IPS-NIHi7 (cell line): ENCODE measurements around the gene ZSCAN9.

ENCODE experiments used
- DNase-seq: peaks from one replicate; pipeline ENCODE4 v3.0.0; 2012; ENCODE audit warnings: mixed read lengths; ENCODE audit errors: extremely low spot score

ZSCAN9 gene

DNA sequence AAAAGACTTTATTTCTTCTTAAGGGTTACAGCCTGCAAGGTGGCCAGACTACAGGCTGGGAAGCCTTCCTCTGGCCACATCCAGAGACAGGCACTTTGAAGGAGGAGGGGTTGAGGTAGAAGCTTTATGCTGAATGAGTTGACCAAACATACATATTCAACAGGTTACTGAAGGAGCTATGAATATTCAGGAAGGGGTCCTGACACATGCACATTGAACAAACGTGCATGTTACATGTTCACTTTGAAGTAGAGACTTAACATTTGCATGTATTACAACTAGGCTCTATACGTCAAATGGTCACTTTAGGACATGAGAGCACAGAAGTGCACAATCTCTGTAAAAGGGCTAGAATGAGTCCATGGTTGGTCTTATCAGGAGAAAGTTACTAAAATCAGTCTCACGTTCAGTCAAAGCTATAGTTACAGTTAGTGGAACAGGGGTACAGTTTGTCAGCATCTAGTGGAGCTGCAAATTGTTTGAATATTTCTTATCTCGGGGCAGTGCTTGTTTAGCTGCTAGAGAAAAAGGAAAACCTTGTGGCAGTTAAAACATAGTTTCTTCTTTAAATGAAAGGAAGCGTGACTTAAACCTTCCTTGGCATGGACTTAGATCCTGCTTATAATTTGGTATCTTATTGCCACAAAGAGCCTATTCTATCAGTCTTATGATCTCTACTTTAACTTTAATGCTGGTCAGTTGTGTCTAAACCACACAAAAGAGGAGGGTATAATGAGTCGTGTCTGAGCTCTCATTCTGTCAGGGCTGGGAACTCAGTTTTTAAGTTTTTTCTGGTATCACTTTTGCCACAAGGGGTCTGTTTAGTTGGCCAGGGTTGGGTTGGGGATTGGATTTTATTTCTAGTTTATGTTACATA is 4.6 kb upstream of the ZSCAN9 start:
- no peak for DNase-seq

DNA sequence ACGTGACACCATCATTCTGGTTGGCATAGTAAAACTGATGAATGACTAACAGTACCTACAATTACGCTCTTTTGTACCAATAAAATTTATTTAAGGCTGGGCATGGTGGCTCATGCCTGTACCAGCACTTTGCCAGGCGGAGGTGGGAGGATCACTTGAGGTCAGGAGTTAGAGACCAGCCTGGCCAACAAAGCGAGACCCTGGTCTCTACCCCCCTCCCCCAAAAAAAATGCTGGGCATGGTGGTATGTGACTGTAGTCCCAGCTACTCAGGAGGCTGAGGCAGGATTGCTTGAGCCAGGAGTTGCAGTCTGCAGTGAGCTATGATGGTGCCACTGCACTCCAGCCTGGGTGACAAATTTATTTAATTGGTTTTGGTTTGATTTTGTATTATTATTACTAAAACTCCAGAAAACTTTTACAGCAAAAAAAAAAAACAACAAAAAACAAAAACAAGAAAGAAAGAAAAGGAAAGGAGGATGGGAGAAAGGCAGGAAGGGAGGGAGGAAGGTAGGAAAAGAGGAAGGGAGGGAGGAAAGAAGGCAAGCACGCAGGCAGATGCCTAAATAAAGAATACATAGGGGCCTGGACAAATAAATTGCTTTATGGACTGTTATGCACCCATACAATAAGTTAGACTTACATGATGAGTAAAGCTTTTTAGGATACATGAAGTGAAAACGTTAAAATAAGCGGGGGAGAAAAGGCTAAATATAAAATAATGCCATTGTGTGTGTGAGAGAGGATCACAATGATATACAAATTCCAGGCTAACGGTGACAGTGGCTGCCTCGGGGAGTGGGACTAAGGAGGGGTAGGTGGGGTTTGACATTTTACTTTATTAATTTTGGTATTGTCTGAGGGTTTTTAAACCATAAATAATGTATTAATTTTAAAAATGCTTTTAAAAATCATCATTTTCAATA is 682 bp upstream of the ZSCAN9 start:
- no peak for DNase-seq

DNA sequence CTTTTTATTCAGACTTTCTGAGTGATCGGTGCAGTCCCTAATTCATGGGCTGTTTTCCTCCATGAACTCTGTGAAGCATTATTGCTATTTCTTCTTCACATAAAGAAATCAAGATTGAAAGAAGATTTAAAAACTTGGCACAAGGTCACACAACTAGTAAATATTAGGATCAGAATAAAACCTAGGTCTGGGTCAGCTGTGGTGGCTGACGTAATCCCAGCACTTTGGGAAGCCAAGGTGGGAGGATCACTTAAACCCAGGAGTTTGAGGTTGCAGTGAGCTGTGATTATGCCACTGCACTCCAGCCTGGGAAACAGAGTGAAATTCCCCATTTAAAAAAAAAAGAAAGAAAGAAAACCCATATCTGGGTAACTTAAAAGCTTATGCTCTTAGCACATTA is 1.4 kb downstream of the ZSCAN9 start:
- no peak for DNase-seq

DNA sequence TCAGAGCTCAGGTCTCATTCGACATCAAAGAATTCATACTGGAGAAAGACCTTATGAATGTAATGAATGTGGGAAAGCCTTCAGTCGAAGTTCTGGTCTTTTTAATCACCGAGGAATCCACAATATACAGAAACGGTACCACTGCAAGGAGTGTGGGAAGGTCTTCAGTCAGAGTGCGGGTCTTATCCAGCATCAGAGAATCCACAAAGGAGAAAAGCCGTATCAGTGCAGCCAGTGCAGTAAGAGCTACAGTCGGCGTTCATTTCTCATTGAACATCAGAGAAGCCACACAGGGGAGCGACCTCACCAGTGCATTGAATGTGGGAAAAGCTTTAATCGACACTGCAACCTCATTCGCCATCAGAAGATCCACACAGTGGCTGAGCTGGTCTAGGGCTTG is 7.7 kb downstream of the ZSCAN9 start:
- DNase-seq, result no peak

DNA sequence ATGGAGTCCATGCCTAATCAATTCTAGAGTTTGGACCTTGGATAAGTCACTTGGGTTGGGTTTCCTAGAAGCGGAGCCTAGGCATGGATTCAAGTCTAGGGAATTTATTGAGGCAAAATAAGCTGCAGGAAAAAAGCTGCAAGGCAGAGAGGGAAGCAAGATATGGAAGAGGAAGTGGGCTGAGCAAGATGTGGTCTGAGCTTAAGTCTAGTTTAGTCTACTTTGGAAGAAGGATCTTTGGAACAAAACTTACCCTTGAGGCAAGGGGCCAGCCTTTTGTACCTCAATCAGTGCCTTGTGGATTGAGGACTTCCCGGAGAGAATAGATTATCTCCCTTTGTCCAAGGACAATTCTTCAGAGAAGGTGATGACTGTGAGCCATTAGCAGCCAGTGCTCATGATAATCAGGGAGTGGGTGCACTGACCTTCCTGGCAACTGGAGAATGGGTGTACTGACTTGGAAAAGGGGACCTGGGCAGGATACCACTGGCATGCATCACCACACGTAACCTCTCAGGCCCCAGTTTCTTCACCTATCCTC is 10.9 kb downstream of the ZSCAN9 start:
- no peak for DNase-seq

DNA sequence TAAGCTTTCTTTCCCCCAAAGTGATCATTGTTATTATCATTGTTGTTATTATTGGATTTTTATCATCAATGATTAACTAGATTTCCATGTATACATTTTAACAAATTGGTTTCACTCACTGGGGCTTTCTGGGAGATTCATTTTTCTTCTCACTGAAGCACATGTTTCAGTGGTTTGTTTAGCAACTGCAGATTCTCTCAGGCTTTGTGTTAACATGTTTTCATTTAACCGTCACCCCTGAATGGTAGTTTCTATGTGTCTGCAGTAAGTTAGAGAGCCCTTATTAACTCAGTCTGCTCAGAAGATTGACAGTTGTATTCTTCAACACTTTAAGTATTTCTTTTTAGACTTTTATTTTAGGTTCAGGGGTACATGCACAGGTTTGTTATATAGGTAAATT is 14.6 kb downstream of the ZSCAN9 start:
- DNase-seq, result no peak

DNA sequence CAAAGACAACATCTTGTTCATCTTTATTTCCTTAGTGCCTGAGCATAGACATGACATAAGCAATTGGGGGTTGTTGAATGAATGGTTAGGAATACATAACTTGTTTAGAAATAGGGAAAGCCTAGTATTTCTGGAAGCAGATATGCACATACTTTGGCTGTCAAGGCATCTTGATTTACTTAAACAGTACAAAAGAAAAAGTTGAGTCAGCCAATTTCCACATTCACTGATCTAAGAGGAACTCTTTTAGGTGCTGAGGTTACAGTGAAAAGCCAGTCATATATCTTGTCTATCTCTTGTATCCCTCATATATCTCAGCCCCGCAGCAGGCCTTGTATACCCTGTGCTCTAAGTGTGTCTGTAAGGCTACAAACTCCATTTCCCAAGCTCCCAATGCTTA is 15.4 kb downstream of the ZSCAN9 start:
- no peak for DNase-seq

DNA sequence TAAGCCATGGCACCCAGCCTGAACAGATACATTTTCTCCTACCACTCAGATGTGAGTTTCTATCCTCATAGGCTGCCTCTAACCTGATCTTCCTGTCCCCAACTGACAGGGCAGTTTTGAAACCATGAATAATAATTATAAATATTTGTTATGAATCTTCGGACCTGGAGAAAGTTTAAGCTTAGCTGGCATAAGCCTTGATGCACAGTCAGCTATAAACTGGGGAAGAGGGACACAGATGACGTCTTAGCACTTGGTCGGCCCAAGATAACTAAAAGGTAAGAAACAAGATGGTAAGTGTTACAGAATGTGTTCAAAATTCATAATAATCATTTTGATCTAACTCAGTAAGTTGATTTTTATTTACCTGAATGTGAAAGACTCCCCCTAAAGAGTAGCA is 18.9 kb downstream of the ZSCAN9 start:
- DNase-seq, result no peak

DNA sequence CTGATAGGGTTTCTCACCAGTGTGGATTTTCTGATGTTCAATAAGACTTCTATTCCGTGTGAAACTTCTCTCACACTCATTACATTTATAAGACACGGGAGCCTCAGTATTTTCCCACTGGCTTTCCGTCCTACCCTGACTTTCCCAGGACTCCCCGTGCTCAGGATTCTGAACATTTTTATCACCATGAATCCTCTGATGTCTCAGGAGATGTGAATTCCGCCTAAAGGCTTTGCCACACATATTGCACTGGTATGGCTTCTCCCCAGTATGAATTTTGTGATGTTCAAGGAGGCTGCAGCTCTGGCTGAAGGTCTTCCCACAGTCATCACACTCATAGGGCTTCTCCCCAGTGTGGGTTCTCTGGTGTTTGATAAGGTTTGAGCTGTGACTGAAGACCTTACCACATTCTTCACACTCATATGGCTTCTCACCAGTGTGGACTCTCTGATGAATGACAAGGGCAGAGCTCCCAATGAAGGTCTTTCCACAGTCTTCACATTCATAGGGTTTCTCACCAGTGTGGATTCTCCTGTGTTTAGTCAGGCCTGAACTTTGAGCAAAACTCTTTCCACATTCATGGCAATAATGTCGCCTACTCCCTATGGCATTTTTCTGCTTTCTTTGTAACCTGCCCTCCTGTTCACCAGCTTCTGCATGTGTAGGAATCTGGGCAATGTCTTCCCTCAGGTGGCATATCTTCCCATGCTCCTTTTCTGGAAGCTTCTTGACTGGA is 20.3 kb downstream of the ZSCAN9 start:
- DNase-seq, result no peak

DNA sequence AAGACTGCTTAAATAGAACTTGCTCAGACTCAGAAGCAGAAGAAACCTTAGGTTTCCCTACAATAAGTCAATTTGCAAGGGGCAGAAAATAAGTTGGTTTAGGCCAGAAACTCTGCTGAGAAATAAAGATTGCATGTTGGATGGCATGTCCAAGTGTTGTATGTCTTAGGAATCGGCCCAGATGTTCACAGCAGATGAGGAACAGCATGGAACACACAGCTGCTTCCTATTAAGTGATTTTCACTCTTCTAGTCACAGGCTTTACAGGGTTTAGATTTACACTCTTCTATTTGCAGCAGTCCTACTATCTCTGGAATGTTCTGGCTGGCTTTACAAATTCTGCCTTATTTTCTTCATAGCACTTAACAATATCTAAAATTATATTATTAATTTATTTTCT is 23.8 kb downstream of the ZSCAN9 start:
- DNase-seq, result no peak

DNA sequence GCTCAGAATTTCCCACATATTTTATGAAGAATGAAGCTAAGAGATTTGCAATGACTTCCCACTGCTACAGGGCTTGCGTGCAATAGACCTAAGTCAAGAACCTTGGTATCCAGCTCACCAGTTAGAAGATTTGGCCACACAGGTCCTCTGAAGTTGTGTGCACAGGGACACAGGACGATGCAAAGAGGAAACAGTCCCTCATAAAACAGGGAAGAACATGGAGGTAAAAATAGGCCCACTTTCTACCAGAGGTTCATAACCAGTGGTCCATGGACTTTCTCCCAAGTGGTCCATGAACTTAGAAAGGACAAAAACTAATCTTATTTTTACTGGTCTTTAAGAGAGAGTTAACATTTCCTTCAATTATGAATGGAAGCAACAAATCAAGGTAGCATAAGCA is 25.7 kb downstream of the ZSCAN9 start:
- DNase-seq, result no peak

DNA sequence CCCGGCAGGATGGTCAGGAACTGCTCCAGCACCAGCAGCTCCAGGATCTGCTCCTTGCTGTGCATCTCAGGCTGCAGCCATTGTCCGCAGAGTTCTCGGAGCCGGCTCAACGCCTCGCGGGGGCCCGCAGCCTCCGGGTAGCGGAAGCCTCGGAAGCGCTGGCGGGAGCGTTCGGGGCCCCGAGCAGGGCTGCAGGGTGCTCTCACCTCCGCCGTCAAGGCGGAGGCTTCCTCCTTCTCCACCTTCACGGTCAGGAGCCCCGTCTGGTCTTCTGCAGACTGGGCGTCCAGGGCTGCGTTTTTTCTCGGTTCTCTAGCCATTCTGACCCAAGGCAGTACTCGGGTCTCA is 26.6 kb downstream of the ZSCAN9 start:
- DNase-seq, result peak; percentile 26

DNA sequence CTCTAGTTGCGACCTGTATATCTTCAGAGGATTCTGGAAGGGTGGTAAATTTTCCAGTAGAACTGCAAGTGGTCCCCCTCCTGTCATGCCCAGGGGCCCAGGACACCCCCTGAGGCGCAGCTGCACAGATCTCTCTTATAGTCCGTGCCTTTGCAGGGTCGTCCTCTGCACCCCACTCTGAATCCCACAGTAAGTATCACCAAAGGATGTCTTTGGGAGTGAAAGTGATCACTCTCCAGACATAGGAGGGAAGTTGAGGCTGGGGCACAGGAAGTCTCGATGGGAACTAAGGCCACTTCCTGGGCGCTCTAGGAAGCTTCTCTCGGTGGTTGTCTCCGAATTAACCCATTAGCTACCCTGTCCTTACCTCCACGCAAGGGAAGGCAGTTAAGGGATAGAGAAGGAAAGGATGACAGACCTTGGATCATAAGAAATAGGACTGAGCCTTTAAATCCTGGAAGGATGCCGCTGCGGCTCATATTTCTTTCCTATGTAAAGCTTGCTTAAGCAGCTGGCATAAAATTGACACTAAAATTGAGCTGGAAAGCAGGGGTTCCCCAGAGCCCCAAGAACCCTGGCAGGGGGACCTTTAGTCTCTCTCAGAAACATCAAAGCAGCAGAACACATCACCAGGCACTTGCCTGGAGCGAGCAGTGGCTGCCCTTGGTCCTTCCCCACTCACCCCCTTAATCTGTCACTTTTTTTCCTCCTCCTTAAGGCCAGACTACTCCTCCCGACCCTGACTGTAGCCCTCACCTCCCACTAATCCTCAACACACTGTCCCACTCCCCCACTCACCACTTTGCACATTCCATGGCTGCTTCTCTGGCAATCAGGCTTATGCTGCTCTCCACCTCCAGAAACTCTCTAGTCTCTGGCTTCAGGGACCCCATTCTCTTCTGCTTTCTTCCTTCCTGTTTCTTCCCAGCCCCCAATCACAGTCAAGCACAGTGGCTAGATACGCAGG is 27.2 kb downstream of the ZSCAN9 start, which contains the start of gene ZKSCAN4:
TSS of gene ZKSCAN4 (minus strand) at position 261 of the 967 bp plus-strand sequence. CDS start 289 bp downstream, outside the sequence.
- peak; percentile 90 for DNase-seq

DNA sequence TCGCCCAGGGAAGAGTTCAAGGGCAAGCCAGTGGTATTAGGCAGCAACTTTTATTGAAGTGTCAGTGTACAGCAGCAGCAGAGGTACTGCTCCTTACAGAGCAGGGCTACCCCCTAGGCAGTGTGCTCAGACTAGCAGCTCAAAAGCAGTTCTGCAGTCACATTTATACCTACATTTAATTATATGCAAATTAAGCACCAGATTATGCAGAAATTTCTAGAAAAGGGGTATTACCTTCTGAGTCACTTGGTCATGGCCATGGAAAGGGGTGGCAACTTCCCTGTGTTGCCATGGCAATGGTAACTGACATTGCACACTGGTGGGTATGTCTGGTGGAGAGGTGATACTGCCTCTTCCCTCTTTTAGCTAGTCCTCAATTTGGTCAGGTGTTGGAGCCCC is 29.0 kb downstream of the ZSCAN9 start:
- DNase-seq, result no peak

DNA sequence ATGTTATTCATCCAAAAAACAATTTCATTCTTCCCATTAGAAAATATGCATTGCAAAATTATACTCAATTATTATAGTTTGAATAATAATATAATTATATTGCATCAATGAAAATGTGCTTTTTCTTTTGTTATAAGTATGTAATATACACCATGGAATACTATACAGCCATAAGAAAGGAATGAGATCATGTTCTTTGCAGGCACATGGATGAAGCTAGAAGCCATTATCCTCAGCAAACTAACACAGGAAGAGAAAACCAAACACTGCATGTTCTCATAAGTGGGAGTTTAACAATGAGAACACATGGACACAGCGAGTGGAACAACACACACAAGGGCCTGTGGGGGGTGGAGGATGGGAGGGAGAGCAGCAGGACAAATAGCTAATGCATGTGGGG is 32.0 kb downstream of the ZSCAN9 start:
- no peak for DNase-seq

DNA sequence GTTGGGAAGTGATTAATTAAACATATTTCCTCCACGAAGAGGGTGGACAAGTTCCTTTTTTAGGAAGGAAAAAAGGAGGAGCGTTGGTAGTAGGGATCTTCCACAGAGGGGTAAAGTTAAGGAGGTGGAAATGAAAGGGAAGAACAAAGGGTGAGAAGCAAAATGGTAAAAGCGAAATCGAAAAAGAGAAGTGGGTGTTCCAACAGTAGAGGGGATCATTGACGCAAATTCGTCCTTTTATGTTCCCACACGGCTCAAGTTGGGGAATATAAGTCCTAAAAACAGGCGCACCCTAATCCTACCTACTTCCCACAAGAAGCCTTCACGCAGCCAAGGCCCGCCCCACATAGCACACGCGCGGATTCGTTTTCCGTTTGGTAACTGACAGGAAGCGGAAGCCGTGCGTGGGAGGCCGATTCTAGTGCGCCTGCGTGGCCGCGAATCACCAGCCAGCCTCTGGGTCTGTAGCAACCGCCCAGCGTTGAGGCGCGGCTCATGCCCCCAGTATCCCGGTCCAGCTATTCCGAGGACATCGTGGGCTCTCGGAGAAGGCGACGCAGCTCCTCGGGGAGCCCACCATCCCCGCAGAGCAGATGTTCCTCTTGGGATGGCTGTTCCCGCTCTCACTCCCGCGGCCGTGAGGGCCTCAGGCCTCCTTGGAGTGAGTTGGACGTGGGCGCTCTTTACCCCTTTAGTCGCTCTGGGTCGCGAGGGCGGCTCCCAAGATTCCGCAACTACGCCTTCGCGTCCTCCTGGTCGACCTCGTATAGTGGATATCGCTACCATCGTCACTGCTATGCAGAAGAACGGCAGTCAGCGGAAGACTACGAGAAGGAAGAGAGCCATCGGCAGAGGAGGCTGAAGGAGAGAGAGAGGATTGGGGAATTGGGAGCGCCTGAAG is 34.1 kb downstream of the ZSCAN9 start, which contains the start of gene NKAPL:
TSS of gene NKAPL (plus strand) at position 421 of the 901 bp plus-strand sequence. CDS start at position 496, 75 bp downstream.
- DNase-seq, result peak; percentile 7

DNA sequence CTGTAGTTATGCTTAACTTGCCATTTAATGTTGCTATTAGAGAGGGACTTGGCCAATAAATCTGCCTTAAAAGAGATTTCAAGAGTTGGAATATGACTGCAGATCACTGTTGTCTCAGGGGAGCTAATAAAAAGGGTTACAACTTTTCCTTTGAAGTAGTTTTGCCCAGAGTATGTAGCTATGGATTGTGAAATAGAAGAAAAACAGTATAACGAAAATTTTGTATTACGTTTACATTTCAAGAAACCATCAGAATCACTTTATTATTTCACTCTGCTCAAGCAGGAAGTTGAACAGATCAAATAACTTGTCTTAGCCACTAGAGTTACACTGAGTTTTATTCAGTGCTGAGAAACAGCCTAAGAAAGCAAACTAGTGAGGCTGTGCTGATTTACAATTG is 38.8 kb downstream of the ZSCAN9 start:
- DNase-seq, result no peak

DNA sequence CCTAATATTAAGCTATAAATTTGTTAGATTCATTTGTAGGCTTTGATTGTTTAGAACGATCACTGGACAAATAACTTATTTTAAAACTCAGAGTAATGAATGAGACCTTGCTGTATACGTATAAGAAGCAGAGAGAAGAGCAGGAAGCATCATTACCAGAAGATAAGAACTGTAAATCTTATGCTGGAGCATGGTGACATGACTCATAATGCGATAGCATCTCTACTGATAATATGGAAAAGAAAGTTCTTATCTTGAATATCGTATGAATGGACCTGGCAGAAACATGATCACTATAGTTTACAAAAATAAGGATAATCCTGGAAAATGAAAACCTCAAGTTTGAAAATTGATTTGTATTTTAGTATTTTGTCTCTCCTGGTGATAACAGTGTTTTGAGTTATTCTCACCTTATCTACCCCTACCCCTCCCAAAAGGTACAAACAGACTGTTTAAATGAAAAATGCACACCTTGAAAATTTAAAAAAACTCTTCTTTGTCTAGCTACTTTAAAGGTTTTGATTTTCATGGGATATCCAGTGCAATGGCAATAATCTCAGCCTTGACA is 39.8 kb downstream of the ZSCAN9 start:
- DNase-seq, result no peak

DNA sequence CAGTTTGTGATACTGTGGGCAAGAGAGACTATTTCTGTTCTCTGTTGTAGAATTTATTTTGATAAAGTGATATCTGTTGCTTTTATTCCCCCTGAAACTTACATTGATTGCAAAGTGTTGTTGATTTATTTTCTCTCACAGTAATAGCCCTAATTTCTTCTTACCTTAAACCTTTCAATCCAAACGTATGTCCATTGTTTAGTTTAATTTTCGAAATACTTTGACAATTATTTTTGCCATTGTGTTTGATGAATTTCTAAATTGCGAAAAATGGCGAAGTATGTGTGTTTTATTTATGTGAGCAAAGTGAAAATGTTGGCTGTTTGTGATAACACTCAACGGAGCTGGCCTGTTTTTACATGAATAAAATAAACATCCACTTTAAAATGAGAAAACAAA is 41.5 kb downstream of the ZSCAN9 start:
- no peak for DNase-seq
